ENCODE results near the gene EPHA4. TPM values are rescaled to one million over a fixed set of nuclear protein-coding genes. Genes with fewer than 3 reads are reported as not detected.
A peak's percentile ranks its signal among the peaks of the same experiment; 100 is the strongest.
"Not testable (repeated sequence)": the region's sequence is repeated elsewhere in the genome, so short reads cannot be mapped to it uniquely, and the experiment has no call there.

The EPHA4 gene
- total RNA-seq, 2 experiments from 2014 or later, result 11.7 to 11.8 TPM

DNA sequence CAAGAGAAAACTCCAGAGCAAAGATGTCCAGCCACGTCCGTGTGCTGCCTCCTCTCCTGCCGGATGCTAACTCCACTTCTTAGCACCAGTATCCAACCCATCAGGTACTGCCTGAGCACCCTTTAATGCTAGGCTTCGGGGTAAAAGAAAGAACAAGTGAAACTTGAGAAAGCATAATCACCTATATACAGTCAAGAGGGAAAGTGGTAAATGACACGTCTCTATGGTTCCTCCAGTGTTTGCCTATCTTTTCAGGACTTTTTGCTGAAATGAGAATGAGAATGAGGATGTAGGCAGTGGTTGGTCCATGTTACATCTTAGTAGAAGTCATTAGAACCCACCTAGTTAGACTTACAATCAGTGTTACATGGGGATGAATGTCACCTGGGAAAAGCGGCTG, 47.9 kb downstream of the EPHA4 start:
- H3K4me3 Mint-ChIP-seq, result no peak overlapping the region
- ChIA-PET POLR2A (no interaction called here), CTCF (no interaction called here)
- no peaks in the 10 kb centered on the region for H3K27me3 Mint-ChIP-seq
- peaks cover 23% of the 10 kb centered on the region for H3K4me1 Mint-ChIP-seq
- H3K27ac Mint-ChIP-seq, result no peak overlapping the region
- H3K9me3 Mint-ChIP-seq, result no peaks in the 10 kb centered on the region
- peaks cover 11% of the 10 kb centered on the region for H3K36me3 Mint-ChIP-seq (ENCODE audit: low read depth)
- no peak for DNase-seq

GRCh38 chr2:221521233-221521845, 50.8 kb downstream of the EPHA4 start:
- DNase-seq, result no peak
- POLR2A ChIA-PET, result interaction anchor here (1.1 to 1.3 kb wide), 3 partner anchors 8 to 52 kb away, joined by 4 to 7 read pairs (median 5); no protein-coding TSS in a partner anchor
- Mint-ChIP-seq H3K36me3 (ENCODE audit: low read depth) (peaks cover 5% of the 10 kb centered on the region), H3K4me3 (no peak overlapping the region), H3K27ac (no peak overlapping the region), H3K27me3 (no peaks in the 10 kb centered on the region), H3K4me1 (peaks cover 1% of the 10 kb centered on the region), H3K9me3 (no peaks in the 10 kb centered on the region)
- CTCF ChIA-PET, result interaction anchor here (1.1 kb wide), 1 partner anchor 8 kb away, joined by 3 read pairs; no protein-coding TSS in a partner anchor

DNA sequence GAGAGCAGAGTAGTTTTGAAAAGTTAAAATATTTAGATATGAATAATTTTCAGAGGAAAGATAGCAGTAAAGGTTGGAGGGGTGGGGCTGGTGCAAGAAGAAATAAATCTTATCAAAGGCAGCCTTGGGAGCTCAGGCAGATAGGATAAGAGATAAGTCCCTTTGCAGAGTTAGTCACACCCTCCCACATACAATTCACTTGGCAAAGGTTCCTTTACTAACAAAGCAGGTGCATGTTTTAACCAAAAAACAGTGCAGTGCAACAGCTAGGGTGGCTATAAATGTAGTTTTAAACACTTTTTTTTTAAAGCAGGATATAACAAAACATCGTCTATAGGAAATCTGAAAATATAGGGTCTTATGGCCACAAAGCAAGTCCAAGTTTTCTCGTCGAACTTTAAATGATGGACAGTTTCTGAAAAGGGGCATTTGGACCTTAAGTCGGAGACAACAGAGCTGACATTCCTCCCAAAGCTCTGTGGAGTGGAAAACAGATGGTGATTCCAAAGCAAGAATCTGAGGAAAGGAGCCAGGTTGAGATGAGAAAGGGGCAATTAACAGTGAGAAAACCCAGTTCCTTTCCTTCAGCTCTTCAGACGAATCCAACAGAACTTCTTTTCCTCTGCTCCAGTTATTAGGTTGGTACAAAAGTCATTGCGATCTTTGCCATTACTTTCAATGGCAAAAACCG, 53.0 kb downstream of the EPHA4 start:
- Mint-ChIP-seq H3K27ac (no peak overlapping the region), H3K36me3 (ENCODE audit: low read depth) (peaks cover 5% of the 10 kb centered on the region), H3K27me3 (no peaks in the 10 kb centered on the region), H3K4me3 (no peak overlapping the region), H3K9me3 (no peaks in the 10 kb centered on the region), H3K4me1 (peaks cover 3% of the 10 kb centered on the region)
- DNase-seq, result no peak
- POLR2A ChIA-PET, result interaction anchor here (1.2 to 3.0 kb wide), 11 partner anchors 9 to 55 kb away, joined by 3 to 49 read pairs (median 6); partner anchors contain the start of gene EPHA4
- CTCF ChIA-PET, result interaction anchor here (2.3 kb wide), 1 partner anchor 11 kb away, joined by 17 read pairs; no protein-coding TSS in a partner anchor

GRCh38 chr2:221518201-221518934, 53.7 kb downstream of the EPHA4 start:
- peak; percentile 52 for DNase-seq
- no peaks in the 10 kb centered on the region for H3K9me3 Mint-ChIP-seq
- H3K36me3 Mint-ChIP-seq (ENCODE audit: low read depth), result peaks cover 5% of the 10 kb centered on the region
- peaks cover 3% of the 10 kb centered on the region for H3K4me1 Mint-ChIP-seq
- no peak overlapping the region for H3K4me3 Mint-ChIP-seq
- POLR2A ChIA-PET, result interaction anchor here (0.6 to 3.0 kb wide), 24 partner anchors 9 to 99 kb away, joined by 3 to 49 read pairs (median 4); partner anchors contain the start of gene EPHA4
- no peaks in the 10 kb centered on the region for H3K27me3 Mint-ChIP-seq
- no peak overlapping the region for H3K27ac Mint-ChIP-seq
- CTCF ChIA-PET, result interaction anchor here (1.1 to 2.3 kb wide), 4 partner anchors 12 to 55 kb away, joined by 4 to 17 read pairs (median 6); partner anchors contain the start of gene EPHA4

DNA sequence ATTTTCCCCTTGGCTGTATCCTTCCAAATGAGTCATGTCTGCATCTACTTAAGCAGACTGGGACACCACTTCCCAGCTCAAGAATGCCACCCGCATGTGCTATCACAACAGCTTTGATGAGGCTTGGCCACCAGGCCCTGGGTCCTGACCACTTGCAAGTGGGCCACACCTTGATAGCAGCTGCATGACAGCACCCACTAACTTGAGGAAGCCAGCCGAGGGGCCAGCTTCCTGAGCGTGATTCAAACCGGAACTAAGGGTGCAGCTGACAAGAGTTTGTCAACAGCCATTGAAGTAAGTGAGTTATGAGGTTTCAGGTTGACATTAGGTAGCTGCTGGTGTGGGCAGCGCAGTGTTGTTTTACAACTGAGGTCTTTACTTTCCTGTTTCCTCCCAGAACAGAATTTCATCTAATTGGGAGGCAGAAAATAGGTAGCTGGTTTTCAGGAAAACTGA, 54.4 kb downstream of the EPHA4 start:
- H3K27me3 Mint-ChIP-seq, result peaks cover 1% of the 10 kb centered on the region

GRCh38 chr2:221517146-221517695, 54.9 kb downstream of the EPHA4 start:
- no peak for DNase-seq
- H3K36me3 Mint-ChIP-seq (ENCODE audit: low read depth), result peaks cover 5% of the 10 kb centered on the region
- H3K9me3 Mint-ChIP-seq, result no peaks in the 10 kb centered on the region
- peaks cover 1% of the 10 kb centered on the region for H3K27me3 Mint-ChIP-seq
- peaks cover 5% of the 10 kb centered on the region for H3K4me1 Mint-ChIP-seq
- H3K4me3 Mint-ChIP-seq, result no peak overlapping the region
- CTCF ChIA-PET, result interaction anchor here (1.1 to 2.3 kb wide), 4 partner anchors 13 to 56 kb away, joined by 4 to 17 read pairs (median 6); partner anchors contain the start of gene EPHA4
- POLR2A ChIA-PET, result interaction anchor here (0.9 to 3.0 kb wide), 16 partner anchors 13 to 98 kb away, joined by 3 to 49 read pairs (median 4); partner anchors contain the start of gene EPHA4
- no peak overlapping the region for H3K27ac Mint-ChIP-seq

More for the DNA sequence above, 54.4 kb downstream of the EPHA4 start:
- POLR2A ChIA-PET, result interaction anchor here (0.6 to 3.0 kb wide), 23 partner anchors 8 to 98 kb away, joined by 3 to 49 read pairs (median 4); partner anchors contain the start of gene EPHA4
- Mint-ChIP-seq H3K4me1 (peaks cover 3% of the 10 kb centered on the region), H3K36me3 (ENCODE audit: low read depth) (peaks cover 5% of the 10 kb centered on the region), H3K4me3 (no peak overlapping the region), H3K9me3 (no peaks in the 10 kb centered on the region), H3K27ac (no peak overlapping the region)
- DNase-seq, result peak; percentile 87
- CTCF ChIA-PET, result interaction anchor here (1.1 to 2.3 kb wide), 4 partner anchors 12 to 56 kb away, joined by 4 to 17 read pairs (median 6); partner anchors contain the start of gene EPHA4

GRCh38 chr2:221515864-221516263, 56.2 kb downstream of the EPHA4 start:
- POLR2A ChIA-PET, result no interaction called here
- Mint-ChIP-seq H3K4me3 (no peak overlapping the region), H3K27me3 (peaks cover 1% of the 10 kb centered on the region), H3K27ac (no peak overlapping the region), H3K36me3 (ENCODE audit: low read depth) (peaks cover 5% of the 10 kb centered on the region), H3K9me3 (no peaks in the 10 kb centered on the region), H3K4me1 (peaks cover 3% of the 10 kb centered on the region)
- DNase-seq, result no peak
- CTCF ChIA-PET, result interaction anchor here (0.7 kb wide), 1 partner anchor 54 kb away, joined by 3 read pairs; no protein-coding TSS in a partner anchor

GRCh38 chr2:221514305-221515040, 57.6 kb downstream of the EPHA4 start:
- ChIA-PET POLR2A (no interaction called here), CTCF (interaction anchor here (2.4 kb wide), 1 partner anchor 14 kb away, joined by 6 read pairs; no protein-coding TSS in a partner anchor)
- H3K4me1 Mint-ChIP-seq, result peaks cover 3% of the 10 kb centered on the region

DNA sequence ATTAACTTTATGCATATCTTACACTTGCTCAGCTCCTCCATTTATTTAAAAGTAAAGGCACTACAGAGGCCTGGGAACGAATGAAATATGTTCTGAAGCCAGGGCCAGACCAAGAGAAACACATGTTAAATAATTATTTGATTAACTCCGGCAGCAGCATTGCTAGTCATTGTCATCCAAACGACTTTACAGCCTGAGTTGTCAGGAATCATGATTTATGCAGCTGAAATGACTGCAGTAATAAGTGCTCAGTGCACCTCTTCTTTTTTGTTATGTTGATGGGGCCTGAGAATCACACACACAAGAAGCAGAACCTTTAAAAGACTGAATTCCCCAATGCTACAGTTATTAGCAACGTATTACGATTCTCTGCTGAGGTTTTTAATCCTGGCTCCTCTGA, 58.9 kb downstream of the EPHA4 start:
- POLR2A ChIA-PET, result no interaction called here
- H3K4me3 Mint-ChIP-seq, result no peak overlapping the region
- peaks cover 3% of the 10 kb centered on the region for H3K4me1 Mint-ChIP-seq
- no peak for DNase-seq
- no peaks in the 10 kb centered on the region for H3K36me3 Mint-ChIP-seq (ENCODE audit: low read depth)
- CTCF ChIA-PET, result interaction anchor here (2.4 kb wide), 1 partner anchor 13 kb away, joined by 6 read pairs; no protein-coding TSS in a partner anchor
- H3K27me3 Mint-ChIP-seq, result peaks cover 1% of the 10 kb centered on the region
- no peaks in the 10 kb centered on the region for H3K9me3 Mint-ChIP-seq
- no peak overlapping the region for H3K27ac Mint-ChIP-seq

More at GRCh38 chr2:221514305-221515040, 57.6 kb downstream of the EPHA4 start:
- Mint-ChIP-seq H3K4me3 (no peak overlapping the region), H3K27ac (no peak overlapping the region), H3K27me3 (peaks cover 1% of the 10 kb centered on the region), H3K36me3 (ENCODE audit: low read depth) (no peaks in the 10 kb centered on the region), H3K9me3 (no peaks in the 10 kb centered on the region)
- DNase-seq, result no peak

DNA sequence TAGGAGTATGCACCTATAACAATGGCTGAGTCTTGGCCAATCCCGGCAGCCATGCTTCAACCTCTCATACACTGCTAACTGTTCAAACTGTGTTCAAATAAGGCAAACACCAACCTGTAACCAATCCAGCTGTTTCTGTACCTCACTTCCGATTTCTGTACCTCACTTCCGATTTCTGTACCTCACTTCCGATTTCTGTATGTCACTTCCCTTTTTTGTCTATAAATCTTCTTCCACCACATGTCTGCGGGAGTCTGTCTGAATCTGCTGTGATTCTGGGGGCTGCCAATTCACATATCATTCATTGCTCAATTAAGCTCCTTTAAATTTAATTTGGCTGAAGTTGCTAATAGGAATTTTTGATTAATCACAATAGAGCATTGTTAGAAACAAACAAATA, 60.8 kb downstream of the EPHA4 start:
- H3K9me3 Mint-ChIP-seq; H3K27ac Mint-ChIP-seq; H3K4me3 Mint-ChIP-seq; POLR2A ChIA-PET; CTCF ChIA-PET; H3K36me3 Mint-ChIP-seq (ENCODE audit: low read depth); H3K27me3 Mint-ChIP-seq; DNase-seq; H3K4me1 Mint-ChIP-seq: not testable (repeated sequence)

DNA sequence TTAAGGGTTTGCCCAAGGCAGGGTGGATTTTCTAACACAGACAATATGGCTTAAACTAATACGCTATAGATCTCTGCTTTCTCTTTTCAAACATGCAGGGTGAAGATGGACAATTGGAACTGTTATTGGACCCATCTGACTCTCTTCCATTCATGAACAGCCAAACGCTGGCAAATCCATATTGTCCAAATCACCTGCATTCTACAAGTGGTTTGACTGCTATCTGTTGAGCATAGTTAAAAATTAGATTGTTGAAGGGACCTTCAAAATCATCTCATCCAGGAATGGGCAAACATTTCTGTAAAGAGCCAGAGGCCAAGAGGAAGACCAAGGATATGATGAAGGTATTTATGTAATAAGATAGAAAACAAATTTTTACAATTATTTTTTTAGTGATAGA, 65.6 kb downstream of the EPHA4 start:
- ChIA-PET CTCF (no interaction called here), POLR2A (no interaction called here)

GRCh38 chr2:221505605-221506004, 66.5 kb downstream of the EPHA4 start:
- peaks cover 18% of the 10 kb centered on the region for H3K4me1 Mint-ChIP-seq
- H3K9me3 Mint-ChIP-seq, result no peaks in the 10 kb centered on the region
- no peaks in the 10 kb centered on the region for H3K27me3 Mint-ChIP-seq
- H3K36me3 Mint-ChIP-seq (ENCODE audit: low read depth), result no peaks in the 10 kb centered on the region
- H3K4me3 Mint-ChIP-seq, result no peak overlapping the region
- ChIA-PET POLR2A (no interaction called here), CTCF (no interaction called here)
- no peak for DNase-seq
- no peak overlapping the region for H3K27ac Mint-ChIP-seq

More for the DNA sequence above, 65.6 kb downstream of the EPHA4 start:
- no peak for DNase-seq
- no peak overlapping the region for H3K27ac Mint-ChIP-seq
- no peaks in the 10 kb centered on the region for H3K9me3 Mint-ChIP-seq
- H3K36me3 Mint-ChIP-seq (ENCODE audit: low read depth), result no peaks in the 10 kb centered on the region
- H3K4me1 Mint-ChIP-seq, result peaks cover 18% of the 10 kb centered on the region
- H3K27me3 Mint-ChIP-seq, result no peaks in the 10 kb centered on the region
- H3K4me3 Mint-ChIP-seq, result no peak overlapping the region

Data from activated CD4-positive, alpha-beta memory T cell treated with anti-CD3 and anti-CD28 coated beads, Interleukin-2, amount 10 ng/mL, durations not matched to agents 7 days and 5 days (primary cell).